Activated CD4-positive, alpha-beta T cell treated with anti-CD3 and anti-CD28 coated beads for 1 hour (primary cell): Measurements from ENCODE around the gene SDSL.
A peak's percentile ranks its signal among the peaks of the same experiment; 100 is the strongest.

Source experiments
- DNase-seq: peaks from one replicate; pipeline ENCODE4 v3.0.0-alpha.2; 2020

SDSL gene

DNA sequence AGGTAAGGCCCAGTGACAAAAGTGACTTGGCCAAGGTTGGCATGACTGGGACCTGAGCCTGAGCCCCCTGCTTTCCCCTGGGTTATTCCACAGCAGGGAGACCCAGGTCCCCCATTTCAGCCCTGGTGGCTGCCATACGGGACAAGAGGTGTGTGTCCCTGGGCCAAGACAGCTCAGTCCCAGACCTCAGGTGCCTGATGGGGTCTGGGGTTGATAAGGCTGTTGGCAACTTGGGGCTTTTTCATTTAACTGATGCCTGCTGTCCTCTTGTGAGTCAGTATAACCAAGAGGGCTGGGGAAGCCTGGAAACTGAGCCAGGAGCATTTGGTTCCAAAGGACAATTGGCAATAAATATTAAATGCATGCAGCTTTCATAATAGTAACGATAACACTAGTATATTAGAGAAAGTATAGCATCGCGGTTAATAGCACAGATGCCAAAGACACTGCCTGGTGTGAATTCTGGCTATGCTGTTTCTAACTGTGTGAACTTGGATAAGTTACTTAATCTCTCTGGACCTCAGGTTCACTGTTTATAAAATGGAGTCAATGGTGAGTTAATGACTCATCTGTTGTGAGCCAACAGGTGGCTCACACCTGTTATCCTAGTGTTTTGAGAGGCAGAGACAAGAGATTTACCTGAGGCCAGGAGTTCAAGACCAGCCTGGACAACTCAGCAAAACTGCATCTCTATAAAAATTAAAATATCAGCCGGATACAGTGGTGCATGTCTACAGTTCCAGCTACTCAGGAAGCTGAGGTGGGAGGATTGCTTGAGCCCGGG lies 898 bp downstream of the SDSL start:
- DNase-seq, result no peak

DNA sequence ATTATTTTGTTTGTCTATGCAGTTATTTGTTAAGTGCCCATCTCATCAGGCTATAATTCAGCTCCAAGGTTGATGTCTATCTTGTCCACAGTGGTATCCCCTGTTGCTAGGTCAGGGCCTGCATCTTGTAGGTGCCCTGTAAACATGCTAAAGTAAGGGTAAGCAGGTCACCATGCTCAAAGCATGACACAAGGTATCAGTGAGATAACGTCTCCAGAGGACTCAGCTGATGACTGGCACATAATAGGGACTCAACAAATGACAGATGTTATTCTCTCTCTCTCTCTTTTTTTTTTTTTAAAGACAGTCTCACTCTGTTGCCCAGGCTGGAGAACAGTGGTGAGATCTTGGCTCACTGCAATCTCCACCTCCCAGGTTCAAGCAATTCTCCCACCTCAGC lies 2.3 kb downstream of the SDSL start:
- no peak for DNase-seq

GRCh38 chr12:113424915-113425823 lies 3.0 kb downstream of the SDSL start:
- peak; percentile 30 for DNase-seq

GRCh38 chr12:113425960-113426453 lies 3.8 kb downstream of the SDSL start:
- DNase-seq, result no peak

- no peak for DNase-seq
These were observed 5.7 kb downstream of the SDSL start for GRCh38 chr12:113427882-113428281.

DNA sequence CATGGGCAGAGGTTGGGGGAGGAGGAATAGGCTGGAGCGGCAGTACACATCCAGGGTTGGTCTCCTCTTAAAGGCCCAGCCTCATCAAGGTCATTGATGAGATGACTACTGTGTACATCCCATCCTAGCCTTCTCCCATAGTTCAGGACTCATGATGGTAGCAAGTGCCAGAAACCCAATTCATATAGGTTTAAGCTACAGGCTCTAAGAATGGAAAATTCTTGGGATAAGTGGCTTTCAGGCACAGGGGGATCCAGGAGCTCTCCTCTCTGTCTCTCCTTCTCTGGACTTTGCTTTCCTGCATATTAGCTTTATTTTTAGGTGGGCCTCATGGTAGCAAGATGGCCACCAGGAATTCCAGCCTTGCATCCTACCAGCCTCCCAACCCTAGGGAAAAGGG lies 6.3 kb downstream of the SDSL start:
- DNase-seq, result no peak

GRCh38 chr12:113432986-113433385 lies 10.8 kb downstream of the SDSL start:
- no peak for DNase-seq

GRCh38 chr12:113435367-113435766 lies 13.2 kb downstream of the SDSL start:
- no peak for DNase-seq

DNA sequence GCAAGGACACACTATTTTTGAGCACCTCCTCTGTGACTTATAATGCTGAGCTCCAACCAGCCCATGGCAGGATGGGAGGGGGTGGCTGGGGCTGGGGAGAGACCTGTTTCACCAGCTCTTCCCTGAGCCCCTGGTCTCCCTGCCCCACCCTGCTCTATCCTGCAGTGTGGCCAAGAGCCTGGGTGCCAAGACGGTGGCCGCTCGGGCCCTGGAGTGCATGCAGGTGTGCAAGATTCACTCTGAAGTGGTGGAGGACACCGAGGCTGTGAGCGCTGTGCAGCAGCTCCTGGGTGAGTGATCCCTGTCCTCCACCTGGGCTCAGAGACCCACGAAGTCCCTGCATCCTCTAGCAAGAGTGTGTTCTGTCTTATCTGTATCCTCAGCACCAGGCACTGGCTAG lies 14.4 kb downstream of the SDSL start:
- DNase-seq, result no peak

DNA sequence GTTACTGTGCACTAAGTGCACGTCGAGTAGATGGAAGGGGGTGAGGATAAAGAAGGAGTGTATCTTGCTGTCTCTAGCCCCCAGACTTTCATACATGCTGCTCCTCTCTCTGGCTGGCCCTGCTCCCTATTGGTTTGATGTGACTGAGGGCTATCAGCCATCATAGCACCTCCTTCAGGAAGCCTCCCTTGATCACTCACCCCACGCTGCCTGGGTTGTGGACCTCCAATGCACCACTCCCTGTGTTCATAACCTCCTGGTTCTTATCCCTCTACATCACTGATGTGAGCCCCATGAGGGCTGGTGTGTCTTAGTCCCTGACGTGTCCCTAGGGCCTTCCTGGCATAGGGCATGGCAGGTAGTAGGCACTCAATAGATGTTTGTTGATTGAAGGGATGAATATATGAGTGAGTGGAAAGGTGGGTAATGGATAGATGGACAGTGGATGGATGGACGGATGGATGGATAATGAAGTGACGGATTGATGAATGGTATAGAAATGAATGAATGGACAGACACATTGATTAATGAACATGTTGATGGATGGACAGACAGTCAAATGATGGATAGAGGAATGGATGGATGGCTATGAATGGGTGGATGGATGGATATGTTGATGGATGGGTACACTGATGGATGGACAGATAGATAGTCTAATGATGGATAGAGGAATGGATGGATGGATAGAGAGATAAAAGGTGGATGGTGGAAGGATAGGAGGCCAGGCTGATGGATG lies 15.0 kb downstream of the SDSL start:
- no peak for DNase-seq

DNA sequence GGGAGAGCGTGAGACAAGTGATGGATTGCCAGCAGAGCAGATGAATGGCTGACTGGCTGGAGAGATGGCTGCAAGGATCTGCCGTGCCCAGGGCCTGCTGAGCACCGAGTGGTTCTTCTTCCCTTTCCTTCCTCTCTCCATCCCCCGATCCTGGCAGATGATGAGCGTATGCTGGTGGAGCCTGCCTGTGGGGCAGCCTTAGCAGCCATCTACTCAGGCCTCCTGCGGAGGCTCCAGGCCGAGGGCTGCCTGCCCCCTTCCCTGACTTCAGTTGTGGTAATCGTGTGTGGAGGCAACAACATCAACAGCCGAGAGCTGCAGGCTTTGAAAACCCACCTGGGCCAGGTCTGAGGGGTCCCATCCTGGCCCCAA lies 15.5 kb downstream of the SDSL start:
- no peak for DNase-seq

DNA sequence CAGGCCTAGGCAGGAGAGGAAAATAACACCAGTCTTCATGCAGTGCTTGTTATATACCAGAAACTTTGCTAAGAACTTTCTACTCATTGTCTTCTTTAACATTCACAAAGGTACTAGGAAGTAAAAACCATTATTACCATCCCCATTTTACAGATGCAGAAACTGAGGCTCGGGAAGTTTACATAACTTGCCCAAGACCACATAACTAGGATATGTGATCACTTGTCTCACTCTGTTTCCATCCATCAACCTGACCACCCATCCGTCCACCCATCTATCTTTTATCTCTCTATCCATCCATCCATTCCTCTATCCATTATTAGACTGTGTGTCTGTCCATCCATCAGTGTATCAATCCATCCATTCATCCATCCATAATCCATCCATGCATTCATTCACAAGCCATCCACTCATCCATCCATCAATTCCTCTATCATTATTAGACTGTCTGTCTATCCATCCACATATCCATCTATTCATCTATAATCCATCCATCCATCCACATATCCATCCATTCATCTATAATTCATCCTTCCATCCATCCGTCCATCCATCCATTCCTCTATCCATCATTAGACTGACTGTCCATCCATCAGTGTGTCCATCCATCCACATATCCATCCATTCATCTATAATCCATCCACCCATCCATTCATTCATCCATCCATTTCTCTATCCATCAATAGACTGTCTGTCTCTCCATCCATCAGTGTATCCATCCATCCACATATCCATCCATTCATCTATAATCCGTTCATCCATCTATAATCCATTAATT lies 16.5 kb downstream of the SDSL start:
- DNase-seq, result no peak

DNA sequence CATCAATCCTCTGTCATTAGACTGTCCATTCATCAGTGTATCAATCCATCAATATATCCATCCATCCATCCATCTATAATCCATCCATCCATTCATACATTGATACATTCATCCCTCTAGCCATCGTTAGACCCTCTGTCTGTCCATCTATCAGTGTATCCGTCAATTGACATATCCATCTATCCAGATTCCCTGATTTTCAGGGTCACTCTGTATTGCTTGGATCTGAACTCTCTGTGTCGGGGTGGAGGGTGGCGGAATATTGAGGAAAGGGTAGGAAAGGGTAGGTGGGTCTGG lies 17.1 kb downstream of the SDSL start:
- no peak for DNase-seq

DNA sequence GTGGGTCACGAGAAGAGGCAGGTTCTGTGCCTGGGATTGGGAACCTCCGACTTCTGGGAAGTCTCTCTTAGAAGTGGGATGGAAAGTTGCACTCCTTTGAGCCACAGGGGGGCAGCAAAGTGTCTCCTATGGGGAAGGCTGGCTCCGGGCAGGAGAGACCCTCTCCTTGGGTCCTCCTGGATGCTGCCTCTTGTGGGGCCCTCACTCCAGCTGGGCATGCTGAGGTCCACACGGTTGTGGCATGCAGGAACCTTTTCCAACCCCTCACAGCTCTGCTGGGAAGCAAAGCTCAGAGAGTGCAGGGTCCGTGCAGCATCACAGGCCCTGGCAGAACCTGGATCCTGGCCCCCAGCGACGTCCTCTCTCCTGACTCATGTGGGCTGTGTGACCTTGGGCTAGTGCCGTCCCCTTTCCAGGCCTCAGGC lies 17.4 kb downstream of the SDSL start:
- DNase-seq, result no peak

GRCh38 chr12:113440336-113440735 lies 18.2 kb downstream of the SDSL start:
- DNase-seq, result no peak

DNA sequence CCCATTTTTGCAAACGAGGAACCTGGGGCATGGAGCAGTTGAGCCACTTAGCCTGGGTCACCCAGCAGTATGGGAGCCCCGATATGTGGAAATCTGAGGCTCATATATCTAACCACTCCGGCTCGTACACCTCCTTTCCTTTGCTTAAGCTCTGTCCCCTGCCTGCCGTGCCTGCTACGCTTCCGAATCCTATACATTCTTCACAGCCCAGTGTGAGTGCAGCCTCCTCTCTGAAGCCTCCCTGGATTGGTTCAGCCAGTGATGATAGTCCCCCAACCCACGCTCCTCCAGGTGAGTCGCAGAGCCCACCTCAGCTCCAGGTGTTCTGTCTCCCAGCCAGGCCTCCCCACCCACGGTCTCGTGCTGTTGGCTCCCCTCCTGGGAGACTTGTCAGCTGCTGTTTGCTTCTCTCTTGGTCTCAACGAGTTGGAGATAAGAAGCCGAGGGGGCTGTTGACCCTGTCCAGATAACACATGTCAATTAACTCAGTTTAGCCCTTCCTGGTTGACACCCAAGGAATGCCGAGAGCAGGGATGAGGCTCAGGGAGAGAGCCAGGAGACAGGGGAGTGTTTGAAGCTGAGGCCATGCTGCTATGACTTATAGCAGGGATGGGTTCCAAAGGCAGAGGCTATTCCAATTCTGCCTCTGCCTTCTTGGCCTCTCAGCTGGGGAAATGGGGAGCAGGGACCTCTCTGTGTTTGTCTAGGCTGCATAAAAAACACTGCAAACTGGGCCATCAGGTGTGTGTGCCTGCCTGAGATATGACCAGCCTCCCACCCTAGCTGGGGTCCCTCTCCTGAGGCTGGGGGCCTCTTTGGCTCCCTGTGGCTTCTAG lies 19.0 kb downstream of the SDSL start:
- no peak for DNase-seq

GRCh38 chr12:113443030-113443539 lies 20.9 kb downstream of the SDSL start:
- DNase-seq, result no peak

- DNase-seq, result no peak
These were observed 23.5 kb downstream of the SDSL start for GRCh38 chr12:113445544-113446171.

DNA sequence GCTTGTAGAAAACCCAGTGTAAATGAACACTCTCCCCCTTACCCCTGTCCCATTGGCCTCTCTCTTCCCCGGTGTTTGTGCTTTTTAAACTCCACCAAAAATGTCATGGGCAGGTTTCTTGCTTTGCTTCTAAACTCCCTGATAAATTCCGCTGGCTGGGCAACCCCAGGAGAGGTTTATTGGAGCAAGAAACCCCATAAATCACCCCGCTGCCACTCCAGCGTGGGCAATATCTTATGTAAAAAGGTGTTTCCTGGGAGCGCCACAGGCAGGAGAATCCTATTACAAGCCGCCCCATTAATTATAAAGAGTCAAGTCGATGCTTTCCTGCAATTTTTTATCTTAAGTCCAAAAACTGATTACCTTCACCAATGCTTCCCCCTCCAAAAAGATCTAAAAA lies 26.7 kb downstream of the SDSL start:
- DNase-seq, result no peak

DNA sequence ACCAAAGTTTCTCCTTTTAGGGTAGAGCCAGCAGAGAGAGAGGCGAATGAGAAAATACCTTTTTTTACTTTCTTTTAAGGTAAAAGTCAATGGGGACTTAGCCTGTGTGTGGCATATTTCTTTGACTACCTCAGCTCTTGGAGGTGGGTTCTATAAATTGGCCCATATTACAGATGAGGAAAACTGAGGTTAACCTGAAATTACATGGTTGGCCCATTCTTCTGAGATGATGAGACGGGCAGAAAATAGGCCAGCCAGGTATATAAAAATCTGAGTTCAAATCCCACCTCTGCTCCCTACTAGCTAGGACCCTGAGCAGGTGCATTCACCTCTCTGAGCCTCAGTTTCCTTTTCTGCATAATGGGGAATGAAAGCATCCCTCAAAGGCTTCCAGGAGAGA lies 27.1 kb downstream of the SDSL start:
- no peak for DNase-seq

DNA sequence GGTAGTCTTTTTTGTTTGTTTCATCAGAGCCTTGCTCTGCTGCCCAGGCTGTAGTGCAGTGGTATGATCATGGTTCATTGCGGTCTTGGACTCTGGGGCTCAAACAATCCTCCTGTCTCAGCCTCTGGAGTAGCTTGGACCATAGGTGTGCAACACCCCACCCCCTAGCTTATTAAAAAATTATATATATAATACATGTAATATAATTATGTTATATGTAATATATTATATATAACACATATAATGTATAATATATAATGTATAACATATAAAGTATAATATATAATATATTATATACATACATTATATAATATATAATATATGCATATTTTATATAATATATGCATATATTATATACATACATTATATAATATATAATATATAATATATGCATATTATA lies 27.7 kb downstream of the SDSL start:
- no peak for DNase-seq
